ENCODE results near the gene SCARF2.

GRCh38 chr22:20400606-20401375 is 36.8 kb downstream of the SCARF2 start:
- TF ChIP-seq CTCF (IDR thresholded peaks at IDR 0.05; ENCODE audit: low read length), result no peak
- no peak for TF ChIP-seq EZH2 (IDR thresholded peaks at IDR 0.05; ENCODE audit: borderline replicate concordance, low read length)
